GM10266 (cell line): ENCODE measurements around the gene SLX4.

Experiments used
- DNase-seq: peaks from one replicate; pipeline ENCODE4 v3.0.0; 2012; ENCODE audit errors: extremely low spot score
- TF ChIP-seq, protein P1 (sequence below): IDR thresholded peaks from 2 replicates; pipeline ENCODE4 v1.5.1; 2012; ENCODE audit warnings: mild to moderate bottlenecking, low read depth; ENCODE audit not compliant: control insufficient read depth, insufficient read depth; ENCODE audit errors: missing control alignments

The SLX4 gene

DNA sequence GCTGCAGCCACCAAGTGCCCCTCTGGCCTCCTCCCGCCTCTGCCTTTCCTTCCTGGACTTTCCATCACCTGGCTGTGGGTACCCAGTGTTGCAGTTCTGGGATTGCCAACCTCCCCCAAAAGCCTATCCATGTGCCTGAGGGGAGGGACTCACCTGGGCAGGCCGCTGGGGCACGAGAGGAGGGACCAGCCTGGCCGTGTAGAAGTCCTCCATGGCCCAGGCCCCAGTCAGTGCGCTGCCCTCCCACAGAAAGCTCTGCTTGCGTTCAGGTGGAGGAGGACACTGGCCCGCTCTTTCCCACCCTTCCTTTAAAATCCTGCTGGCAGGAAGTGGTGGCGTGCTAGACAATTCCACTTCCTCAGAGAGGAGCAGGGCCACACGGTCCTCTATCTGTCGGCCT, 14.2 kb downstream of the SLX4 start:
- TF ChIP-seq, protein P1, sequence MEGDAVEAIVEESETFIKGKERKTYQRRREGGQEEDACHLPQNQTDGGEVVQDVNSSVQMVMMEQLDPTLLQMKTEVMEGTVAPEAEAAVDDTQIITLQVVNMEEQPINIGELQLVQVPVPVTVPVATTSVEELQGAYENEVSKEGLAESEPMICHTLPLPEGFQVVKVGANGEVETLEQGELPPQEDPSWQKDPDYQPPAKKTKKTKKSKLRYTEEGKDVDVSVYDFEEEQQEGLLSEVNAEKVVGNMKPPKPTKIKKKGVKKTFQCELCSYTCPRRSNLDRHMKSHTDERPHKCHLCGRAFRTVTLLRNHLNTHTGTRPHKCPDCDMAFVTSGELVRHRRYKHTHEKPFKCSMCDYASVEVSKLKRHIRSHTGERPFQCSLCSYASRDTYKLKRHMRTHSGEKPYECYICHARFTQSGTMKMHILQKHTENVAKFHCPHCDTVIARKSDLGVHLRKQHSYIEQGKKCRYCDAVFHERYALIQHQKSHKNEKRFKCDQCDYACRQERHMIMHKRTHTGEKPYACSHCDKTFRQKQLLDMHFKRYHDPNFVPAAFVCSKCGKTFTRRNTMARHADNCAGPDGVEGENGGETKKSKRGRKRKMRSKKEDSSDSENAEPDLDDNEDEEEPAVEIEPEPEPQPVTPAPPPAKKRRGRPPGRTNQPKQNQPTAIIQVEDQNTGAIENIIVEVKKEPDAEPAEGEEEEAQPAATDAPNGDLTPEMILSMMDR, result no peak
- no peak for DNase-seq

- TF ChIP-seq, protein P1, result no peak
- no peak for DNase-seq
Measured at GRCh38 chr16:3596101-3596861, 15.1 kb downstream of the SLX4 start.

GRCh38 chr16:3595521-3596021, 15.8 kb downstream of the SLX4 start:
- no peak for DNase-seq
- TF ChIP-seq, protein P1, result no peak

GRCh38 chr16:3595110-3595486, 16.3 kb downstream of the SLX4 start:
- no peak for DNase-seq
- TF ChIP-seq, protein P1, result no peak

DNA sequence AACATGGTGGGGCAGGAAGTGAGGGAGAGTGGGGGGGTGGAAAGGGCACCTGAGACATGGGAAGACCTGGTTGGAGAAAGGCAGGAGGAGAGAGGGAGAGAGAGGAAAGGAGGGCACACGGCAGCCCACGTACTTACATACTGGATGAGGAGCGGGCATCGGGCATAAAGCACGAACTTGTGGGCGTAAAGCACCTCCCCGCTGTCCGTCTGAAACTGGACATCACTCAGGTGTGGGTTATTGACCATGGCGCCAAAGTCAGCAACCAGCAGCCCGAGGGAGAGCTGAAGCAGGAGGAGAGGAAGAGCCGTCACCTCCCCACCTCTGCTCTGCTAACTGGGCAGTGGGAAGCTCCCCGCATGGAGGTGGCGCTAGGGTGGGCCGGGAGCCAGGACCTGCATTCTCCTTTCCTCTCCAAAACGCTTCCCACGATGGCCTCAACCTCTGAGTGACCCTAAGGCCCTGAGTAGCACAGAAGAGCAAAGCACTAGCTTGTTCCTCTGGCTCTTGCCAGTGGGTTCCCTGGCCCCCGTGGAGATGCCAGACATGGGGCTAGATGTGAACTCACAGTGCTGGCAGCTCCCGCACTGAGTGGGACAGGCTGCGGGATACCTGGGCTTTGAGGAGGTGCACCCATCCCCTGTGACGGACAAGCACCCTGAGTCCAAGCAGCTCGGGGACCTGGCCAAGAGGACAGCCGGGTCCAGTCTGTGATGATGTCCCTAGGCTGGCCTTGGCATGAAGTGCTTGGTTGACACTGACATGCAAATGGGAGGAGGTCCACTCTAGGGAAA, 16.9 kb downstream of the SLX4 start:
- TF ChIP-seq, protein P1, result no peak
- DNase-seq, result no peak

GRCh38 chr16:3592559-3592958, 18.8 kb downstream of the SLX4 start:
- TF ChIP-seq, protein P1, result no peak
- DNase-seq, result no peak

GRCh38 chr16:3591991-3592390, 19.4 kb downstream of the SLX4 start:
- no peak for DNase-seq
- TF ChIP-seq, protein P1, result no peak
